ENCODE data around the gene EVC2.

- TF ChIP-seq CTCF (IDR thresholded peaks at IDR 0.05) (no peak), POLR2A (IDR thresholded peaks at IDR 0.05) (no peak)
Observed at GRCh38 chr4:5547651-5548249, 160.6 kb downstream of the EVC2 start.

All from body of pancreas (tissue), 4 donors.